Left forelimb (tissue), 1 donor: Measurements from ENCODE around the gene PRUNE2.
"Not testable (repeated sequence)": the region's sequence is repeated elsewhere in the genome, so short reads cannot be mapped to it uniquely, and the experiment has no call there.

Source experiments
- DNase-seq: peaks from one replicate; pipeline ENCODE4 v3.0.0-alpha.2; 2018; ENCODE audit warnings: low spot score

The PRUNE2 gene

GRCh38 chr9:76873056-76873792 is 32.7 kb downstream of the PRUNE2 start:
- DNase-seq, result no peak

GRCh38 chr9:76868897-76869296 is 37.0 kb downstream of the PRUNE2 start:
- no peak for DNase-seq

GRCh38 chr9:76866689-76867088 is 39.2 kb downstream of the PRUNE2 start:
- no peak for DNase-seq

GRCh38 chr9:76863832-76864231 is 42.1 kb downstream of the PRUNE2 start:
- no peak for DNase-seq

- no peak for DNase-seq
Measured at GRCh38 chr9:76859860-76860259, 46.1 kb downstream of the PRUNE2 start.

GRCh38 chr9:76858248-76858647 is 47.7 kb downstream of the PRUNE2 start:
- DNase-seq, result not testable (repeated sequence)

GRCh38 chr9:76856016-76856415 is 49.9 kb downstream of the PRUNE2 start:
- DNase-seq, result no peak

- no peak for DNase-seq
Measured at GRCh38 chr9:76855015-76855414, 50.9 kb downstream of the PRUNE2 start.

GRCh38 chr9:76852026-76852425 is 53.9 kb downstream of the PRUNE2 start:
- DNase-seq, result no peak

- DNase-seq, result no peak
Measured at GRCh38 chr9:76846297-76846696, 59.6 kb downstream of the PRUNE2 start.

- DNase-seq, result no peak
Measured at GRCh38 chr9:76845254-76845653, 60.7 kb downstream of the PRUNE2 start.

GRCh38 chr9:76835571-76836283 is 70.2 kb downstream of the PRUNE2 start:
- no peak for DNase-seq

- no peak for DNase-seq
Measured at GRCh38 chr9:76828447-76828846, 77.5 kb downstream of the PRUNE2 start.

GRCh38 chr9:76827296-76828080 is 78.4 kb downstream of the PRUNE2 start:
- DNase-seq, result no peak

- DNase-seq, result no peak
Measured at GRCh38 chr9:76820431-76820830, 85.5 kb downstream of the PRUNE2 start.

GRCh38 chr9:76818271-76818670 is 87.6 kb downstream of the PRUNE2 start:
- DNase-seq, result no peak

GRCh38 chr9:76817489-76817888 is 88.4 kb downstream of the PRUNE2 start:
- DNase-seq, result no peak

GRCh38 chr9:76812591-76812990 is 93.3 kb downstream of the PRUNE2 start:
- DNase-seq, result no peak

- DNase-seq, result no peak
Measured at GRCh38 chr9:76810377-76810957, 95.4 kb downstream of the PRUNE2 start.

GRCh38 chr9:76808636-76809035 is 97.3 kb downstream of the PRUNE2 start:
- DNase-seq, result no peak

- no peak for DNase-seq
Measured at GRCh38 chr9:76803762-76804161, 102.2 kb downstream of the PRUNE2 start.

- no peak for DNase-seq
Measured at GRCh38 chr9:76803083-76803482, 102.8 kb downstream of the PRUNE2 start.
